Eye (tissue), 1 donor: ENCODE results near the gene AKT1.

Source experiments
- DNase-seq: peaks from one replicate; pipeline ENCODE4 v3.0.0-alpha.2; 2015

AKT1 gene

DNA sequence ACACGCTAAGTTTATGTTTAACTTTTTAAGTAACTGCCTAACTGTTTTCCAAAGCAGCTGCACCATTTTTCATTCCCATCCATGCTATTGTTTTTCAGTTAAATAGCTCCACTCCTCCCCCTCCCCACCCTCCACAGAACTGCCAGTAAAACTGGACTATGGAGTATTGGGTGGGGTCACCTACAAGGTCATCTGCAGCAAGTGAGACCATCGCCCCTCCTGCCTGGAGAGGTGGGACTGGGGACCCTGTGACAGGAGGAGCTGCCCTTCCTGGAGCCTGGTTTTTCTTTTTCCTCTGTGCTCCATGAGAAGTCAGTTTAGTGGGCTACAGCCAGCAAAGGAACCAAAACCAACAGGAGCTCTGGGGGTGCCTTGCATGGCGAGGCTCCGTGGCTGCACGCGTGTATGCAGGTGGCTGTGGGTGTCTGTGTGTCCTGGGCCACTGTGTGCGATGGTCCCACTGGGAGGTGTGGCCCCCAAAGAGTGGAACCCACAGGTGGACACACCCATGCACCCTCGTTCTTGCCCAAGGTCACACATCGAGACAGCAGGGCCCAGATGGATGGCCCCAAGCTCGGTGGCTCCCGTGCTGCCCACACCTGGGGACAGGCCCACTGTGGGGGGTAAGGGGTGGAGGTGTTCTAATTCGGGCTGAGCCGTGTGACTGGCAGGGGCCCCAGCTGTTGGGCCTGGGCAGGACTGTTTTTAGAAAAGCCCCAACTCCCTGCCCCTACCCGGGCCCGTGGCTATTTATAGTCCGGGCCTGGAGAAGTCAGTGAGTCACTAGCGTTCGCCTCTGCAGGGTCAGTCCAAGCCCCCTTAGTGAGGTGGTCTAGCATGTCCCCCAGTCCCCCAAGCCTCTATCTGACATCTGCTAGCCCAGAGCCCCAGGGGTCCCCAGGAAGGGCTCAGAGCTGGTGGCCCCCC lies 73.8 kb downstream of the AKT1 start:
- no peak for DNase-seq
